ENCODE data around the gene CADM4. TPM values are rescaled to one million over a fixed set of nuclear protein-coding genes. Genes with fewer than 3 reads are reported as not detected.

CADM4 gene
- total and polyA plus RNA-seq, 2 of the 8 experiments (the other 6 are each of a cell fraction or from before 2014, with no cell fraction given), result 13.5 to 25.0 TPM

GRCh38 chr19:43599635-43600295, 39.9 kb downstream of the CADM4 start:
- no peak overlapping the region for H3K56ac ChIP-seq (replicated peaks; ENCODE audit: insufficient read length, low read depth, low read length)
- no peak overlapping the region for H3K4me2 ChIP-seq (ENCODE audit: insufficient read depth in 1 of 2, low read depth in 2 of 2, low read length in 2 of 2)
- no peak overlapping the region for H3K27ac ChIP-seq (ENCODE audit: low read depth, low read length)
- no peak overlapping the region for H4K5ac ChIP-seq (ENCODE audit: insufficient read length, low read depth, low read length)
- ChIA-PET POLR2A (ENCODE audit: partially characterized antibody) (interaction anchor here (0.6 to 1.8 kb wide), 7 partner anchors 10 to 68 kb away, joined by 3 to 6 read pairs (median 3); no protein-coding TSS in a partner anchor), CTCF (ENCODE audit: partially characterized antibody) (interaction anchor here (0.8 to 1.9 kb wide), 13 partner anchors 18 to 65 kb away, joined by 3 to 9 read pairs (median 4); no protein-coding TSS in a partner anchor)
- no peak overlapping the region for H2AK5ac ChIP-seq (ENCODE audit: low read depth, low read length)
- no peak overlapping the region for H2BK20ac ChIP-seq (ENCODE audit: low read length)
- H3K23me2 ChIP-seq (ENCODE audit: low read depth, low read length), result peaks cover 16% of the 10 kb centered on the region; the same call in 1 of the 2 replicates
- H3K23ac ChIP-seq (ENCODE audit: insufficient read length), result no peak overlapping the region
- no peak overlapping the region for H2BK15ac ChIP-seq (ENCODE audit: low read length)
- H3K27me3 ChIP-seq (replicated peaks in 1 of 4; ENCODE audit: control insufficient read depth in 3 of 4, extremely low read depth in 1 of 4, insufficient read depth in 3 of 4, low read length in 3 of 4), result no peaks in the 10 kb centered on the region
- H2BK5ac ChIP-seq (ENCODE audit: low read depth, low read length), result no peak overlapping the region
- H3K9ac ChIP-seq (replicated peaks in 1 of 4; ENCODE audit: extremely low read depth in 1 of 4, low read depth in 3 of 4, low read length in 3 of 4), result no peak overlapping the region
- 94% methylated on average over 4 of the region's 4 CpGs; no CpG with 5 or more reads in 1 of the 2 experiments for WGBS, 2 experiments (ENCODE audit: extremely low coverage in 1 of 2, insufficient coverage in 1 of 2, insufficient read length in 1 of 2, insufficient replicate concordance in 2 of 2, low coverage in 1 of 2, low lambda C conversion rate in 2 of 2, missing lambda C conversion rate in 1 of 2)
- H3K18ac ChIP-seq (ENCODE audit: extremely low read depth, low read length), result no peak overlapping the region
- no peak overlapping the region for H3K14ac ChIP-seq (ENCODE audit: insufficient read length)
- no peak overlapping the region for H2BK120ac ChIP-seq (replicated peaks; ENCODE audit: low read depth, low read length)
- H3K4me1 ChIP-seq (replicated peaks in 1 of 4; ENCODE audit: control insufficient read depth in 3 of 4, insufficient read depth in 4 of 4, low read length in 3 of 4), result peaks cover 2 to 6% (median 3%) of the 10 kb centered on the region in 4 experiments; a peak in 6 of 7 replicates
- H3K79me2 ChIP-seq (ENCODE audit: control insufficient read depth in 1 of 2, insufficient read depth in 2 of 2, low read length in 2 of 2), result peaks cover 5 to 20% of the 10 kb centered on the region in 2 experiments
- peaks cover 2 to 8% (median 6%) of the 10 kb centered on the region in 4 experiments; a peak in 4 of 8 replicates for H3K36me3 ChIP-seq (ENCODE audit: control insufficient read depth in 2 of 4, insufficient read depth in 4 of 4, low read length in 3 of 4)
- H3K79me1 ChIP-seq (ENCODE audit: low read depth, low read length), result peaks cover 7% of the 10 kb centered on the region; the same call in 1 of the 2 replicates
- H2BK12ac ChIP-seq (ENCODE audit: low read depth, low read length), result no peak overlapping the region
- H3K9me3 ChIP-seq (ENCODE audit: insufficient read depth in 2 of 2, low read depth in 1 of 2, low read length in 1 of 2), result no peaks in the 10 kb centered on the region
- H4K20me1 ChIP-seq (replicated peaks in 1 of 2; ENCODE audit: control insufficient read depth in 1 of 2, insufficient read depth in 2 of 2, low read length in 2 of 2), result peaks cover 0 to 3% of the 10 kb centered on the region in 2 experiments
- FAIRE-seq, result no peak
- H4K8ac ChIP-seq (ENCODE audit: extremely low read depth, insufficient read depth, low read length), result no peak overlapping the region
- no peak for DNase-seq (ENCODE audit: low read depth in 1 of 2, low spot score in 2 of 2)
- no peak overlapping the region for H2AFZ ChIP-seq (ENCODE audit: low read length)
- no peak overlapping the region for H3K4me3 ChIP-seq (ENCODE audit: extremely low read depth in 1 of 4, insufficient read depth in 2 of 4, low read depth in 3 of 4, low read length in 4 of 4)
- no peak overlapping the region for H4K91ac ChIP-seq (replicated peaks; ENCODE audit: insufficient read length, low read length)
- TF ChIP-seq RAD21 (IDR thresholded peaks at IDR 0.05 in 1 of 2, conservative IDR thresholded peaks at IDR 0.05 in 1 of 2; ENCODE audit: low read depth in 2 of 2, low read length in 2 of 2) (0 out of 4 replicates have a peak, but pooled peaks of 1 of the 2 experiments have one; percentile 5), RFX5 (IDR thresholded peaks at IDR 0.05; ENCODE audit: borderline replicate concordance, low read depth, low read length) (no peak)
- no peak overlapping the region for H3K4ac ChIP-seq (replicated peaks; ENCODE audit: insufficient read length, low read depth, low read length)
